B cell (primary cell): ENCODE data around the gene PAX2. TPM values are rescaled to one million over a fixed set of nuclear protein-coding genes. Genes with fewer than 3 reads are reported as not detected.

Source experiments
- ATAC-seq: fragments of 200-7000 bp; cut with Tn5 transposase; one replicate; pipeline ENCODE4 v1.10.0; 2021; ENCODE audit warnings: low read depth, mild to moderate bottlenecking, moderate number of reproducible peaks, moderate library complexity
- CTCF ChIA-PET: fragments of 350-600 bp; sonication (Branson Sonifier 250); formaldehyde crosslinking; loops from one replicate; lab custom pipeline; 2021; ENCODE audit warnings: antibody characterized with exemption, inconsistent platforms; lab: Charles Lee
- POLR2A ChIA-PET: fragments of 350-600 bp; sonication (Branson Sonifier 250); formaldehyde crosslinking; loops from one replicate; lab custom pipeline; 2021; ENCODE audit warnings: antibody characterized with exemption; lab: Charles Lee
- DNase-seq: peaks from one replicate; pipeline ENCODE4 v3.0.0; 2013
- H2AFZ ChIP-seq: 2 replicates; pipeline ENCODE4 v1.6.1; 2012; ENCODE audit warnings: mild to moderate bottlenecking, low read depth, low read length; ENCODE audit not compliant: insufficient read depth, poor library complexity, severe bottlenecking
- H3K27ac ChIP-seq, 2 donors: 1 replicate in 1 of 2; 2 replicates in 1 of 2; pipeline ENCODE4 v1.5.1; 2012 to 2013; ENCODE audit warnings: low read length in 2 of 2, mild to moderate bottlenecking in 2 of 2, moderate library complexity in 1 of 2
- H3K27me3 ChIP-seq, 4 experiments: fragments of 200-600 bp in 1 of 4; sonication (generic) in 1 of 4; replicated peaks in 1 of 4; 1 replicate in 2 of 4; 2 replicates in 2 of 4; pipeline versions ENCODE4 v1.6.1 to v1.7.0; 2013 to 2016; ENCODE audit warnings: low read length in 3 of 4, mild to moderate bottlenecking in 2 of 4, mixed read lengths in 1 of 4, moderate library complexity in 1 of 4; ENCODE audit not compliant: insufficient read depth in 4 of 4, control insufficient read depth in 3 of 4; ENCODE audit errors: control extremely low read depth in 1 of 4
- H3K36me3 ChIP-seq, 2 experiments: replicated peaks in 1 of 2; 1 replicate in 1 of 2; 2 replicates in 1 of 2; pipeline versions ENCODE4 v1.6.1 to v1.7.1; 2013; ENCODE audit warnings: low read length in 1 of 2; ENCODE audit not compliant: insufficient read depth in 2 of 2, control insufficient read depth in 1 of 2; ENCODE audit errors: control extremely low read depth in 1 of 2, extremely low read depth in 1 of 2
- H3K4me1 ChIP-seq, 2 donors: fragments of 200-600 bp in 1 of 2; sonication (generic) in 1 of 2; 1 replicate in 1 of 2; 2 replicates in 1 of 2; pipeline versions ENCODE4 v1.5.1 to v1.6.1; 2013 to 2017; ENCODE audit warnings: low read length in 2 of 2; ENCODE audit not compliant: control insufficient read depth in 2 of 2, insufficient read depth in 2 of 2
- H3K4me2 ChIP-seq: replicated peaks from 2 replicates; pipeline ENCODE3; 2012; ENCODE audit warnings: mild to moderate bottlenecking, low read depth, low read length; ENCODE audit not compliant: poor library complexity, severe bottlenecking
- H3K4me3 ChIP-seq, 5 experiments: fragments of 200-600 bp in 1 of 5; sonication (generic) in 1 of 5; 1 replicate in 3 of 5; 2 replicates in 2 of 5; pipeline versions ENCODE4 v1.5.1 to v1.7.0; 2011 to 2016; ENCODE audit warnings: low read length in 4 of 5, mild to moderate bottlenecking in 4 of 5, low read depth in 2 of 5, control low read depth in 1 of 5, moderate library complexity in 1 of 5; ENCODE audit not compliant: insufficient read depth in 1 of 5; ENCODE audit errors: control extremely low read depth in 1 of 5, extremely low read depth in 1 of 5
- H3K79me2 ChIP-seq: fragments of 200-600 bp; sonication (generic); one replicate; pipeline ENCODE4 v1.6.0; 2016; ENCODE audit warnings: low read length; ENCODE audit not compliant: control insufficient read depth, insufficient read depth
- H3K9ac ChIP-seq: fragments of 200-600 bp; sonication (generic); 2 replicates; pipeline ENCODE4 v1.6.1; 2017; ENCODE audit warnings: mild to moderate bottlenecking, low read length, moderate library complexity
- H3K9me3 ChIP-seq, 3 donors: one replicate each; pipeline versions ENCODE4 v1.6.1 to v1.7.1; 2013; ENCODE audit warnings: low read length in 2 of 3; ENCODE audit not compliant: control insufficient read depth in 2 of 3, insufficient read depth in 1 of 3; ENCODE audit errors: control extremely low read depth in 1 of 3
- H4K20me1 ChIP-seq: 2 replicates; pipeline ENCODE4 v1.6.0; 2012; ENCODE audit warnings: mild to moderate bottlenecking, low read length; ENCODE audit not compliant: insufficient read depth, control insufficient read depth, poor library complexity, severe bottlenecking
- H3K27ac Mint-ChIP-seq: one replicate; pipeline ENCODE4 v1.8.0; 2021; ENCODE audit warnings: mixed read lengths
- H3K27me3 Mint-ChIP-seq: one replicate; pipeline ENCODE4 v1.8.0; 2021; ENCODE audit warnings: mixed read lengths
- H3K4me1 Mint-ChIP-seq: one replicate; pipeline ENCODE4 v1.8.0; 2021; ENCODE audit warnings: mixed read lengths
- H3K4me3 Mint-ChIP-seq: one replicate; pipeline ENCODE4 v1.8.0; 2021; ENCODE audit warnings: mixed read lengths
- H3K9me3 Mint-ChIP-seq: one replicate; pipeline ENCODE4 v1.8.0; 2022; ENCODE audit warnings: mixed read lengths; ENCODE audit not compliant: insufficient read depth
- EZH2 ChIP-seq: IDR thresholded peaks from 2 replicates; pipeline ENCODE4 v1.6.1; 2012; ENCODE audit warnings: borderline replicate concordance, low read depth, mild to moderate bottlenecking, moderate library complexity, low read length; ENCODE audit not compliant: insufficient read depth, poor library complexity, severe bottlenecking
- whole genome bisulfite sequencing: methylation state at CpG from one replicate; pipeline ENCODE4 v1.1.5; 2013; ENCODE audit warnings: missing lambda C conversion rate; ENCODE audit not compliant: insufficient coverage; 5-methylcytosine and 5-hydroxymethylcytosine counted together
- intact Hi-C: fragments of 100-400 bp; cut with micrococcal nuclease; formaldehyde crosslinking; loops from one replicate; pipeline ENCODE4 v1.10.0; 2022
- polyA plus RNA-seq: library from polyadenylated mRNA; depleted of rRNA; stranded (reverse); fragments of >200 nt; gene quantifications from 2 replicates; pipeline ENCODE4 v1.2.3, GENCODE V29; 2012
- total RNA-seq, 2 donors: library from RNA; stranded (reverse); fragments of 120-200 nt in 1 of 2; gene quantifications; 1 replicate in 1 of 2; 2 replicates in 1 of 2; pipeline versions ENCODE4 v1.2.3 to v1.2.4, GENCODE V29; 2013 to 2022
- TF ChIP-seq, protein P1 (sequence below): fragments of 200-600 bp; IDR thresholded peaks from one replicate; pipeline ENCODE4 v1.8.0; 2022; ENCODE audit warnings: antibody characterized with exemption, mild to moderate bottlenecking

The PAX2 gene
- total and polyA plus RNA-seq, 2 donors (not counting 1 experiment from before 2014, with no cell fraction given): 0.12 TPM; not detected in 1

DNA sequence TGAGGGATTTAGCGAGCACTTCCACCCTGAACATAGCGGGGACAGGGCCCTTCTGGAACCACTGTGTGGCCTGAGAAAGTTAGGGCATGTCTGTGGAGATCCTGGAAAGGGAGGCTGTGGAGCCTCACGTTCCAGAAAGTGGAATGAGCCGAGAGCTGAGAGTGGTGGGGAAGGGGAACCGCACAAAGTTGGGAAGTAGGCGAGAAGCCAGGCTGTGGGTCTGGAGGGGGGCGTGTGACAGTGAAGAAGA, 10.4 kb upstream of the PAX2 start:
- H3K4me1 ChIP-seq: peaks cover 40 to 46% of the 10 kb centered on the region in 2 donors
- H2AFZ ChIP-seq: peak overlapping the region; percentile 22
- ATAC-seq: no peak
- H3K9ac ChIP-seq: no peak overlapping the region
- H3K4me2 ChIP-seq: no peak overlapping the region
- no peaks in the 10 kb centered on the region for H3K79me2 ChIP-seq
- intact Hi-C loops: no loop called here
- H3K27ac Mint-ChIP-seq: no peak overlapping the region
- peaks cover 33% of the 10 kb centered on the region for H3K4me1 Mint-ChIP-seq
- TF ChIP-seq, protein P1, sequence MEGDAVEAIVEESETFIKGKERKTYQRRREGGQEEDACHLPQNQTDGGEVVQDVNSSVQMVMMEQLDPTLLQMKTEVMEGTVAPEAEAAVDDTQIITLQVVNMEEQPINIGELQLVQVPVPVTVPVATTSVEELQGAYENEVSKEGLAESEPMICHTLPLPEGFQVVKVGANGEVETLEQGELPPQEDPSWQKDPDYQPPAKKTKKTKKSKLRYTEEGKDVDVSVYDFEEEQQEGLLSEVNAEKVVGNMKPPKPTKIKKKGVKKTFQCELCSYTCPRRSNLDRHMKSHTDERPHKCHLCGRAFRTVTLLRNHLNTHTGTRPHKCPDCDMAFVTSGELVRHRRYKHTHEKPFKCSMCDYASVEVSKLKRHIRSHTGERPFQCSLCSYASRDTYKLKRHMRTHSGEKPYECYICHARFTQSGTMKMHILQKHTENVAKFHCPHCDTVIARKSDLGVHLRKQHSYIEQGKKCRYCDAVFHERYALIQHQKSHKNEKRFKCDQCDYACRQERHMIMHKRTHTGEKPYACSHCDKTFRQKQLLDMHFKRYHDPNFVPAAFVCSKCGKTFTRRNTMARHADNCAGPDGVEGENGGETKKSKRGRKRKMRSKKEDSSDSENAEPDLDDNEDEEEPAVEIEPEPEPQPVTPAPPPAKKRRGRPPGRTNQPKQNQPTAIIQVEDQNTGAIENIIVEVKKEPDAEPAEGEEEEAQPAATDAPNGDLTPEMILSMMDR: no peak
- TF ChIP-seq EZH2: no peak
- H3K4me3 ChIP-seq: no peak overlapping the region
- H3K9me3 ChIP-seq: peaks cover 0 to 35% (median 0%) of the 10 kb centered on the region in 3 donors
- ChIA-PET POLR2A (no interaction called here), CTCF (no interaction called here)
- H3K27ac ChIP-seq: no peak overlapping the region
- DNase-seq: no peak
- WGBS: 40% methylated on average over 7 of the region's 7 CpGs
- H4K20me1 ChIP-seq: no peaks in the 10 kb centered on the region
- no peaks in the 10 kb centered on the region for H3K36me3 ChIP-seq
- H3K4me3 Mint-ChIP-seq: no peak overlapping the region
- peaks cover 77% of the 10 kb centered on the region for H3K27me3 Mint-ChIP-seq
- H3K9me3 Mint-ChIP-seq: no peaks in the 10 kb centered on the region
- H3K27me3 ChIP-seq: peaks cover 0 to 94% (median 53%) of the 10 kb centered on the region in 4 experiments

DNA sequence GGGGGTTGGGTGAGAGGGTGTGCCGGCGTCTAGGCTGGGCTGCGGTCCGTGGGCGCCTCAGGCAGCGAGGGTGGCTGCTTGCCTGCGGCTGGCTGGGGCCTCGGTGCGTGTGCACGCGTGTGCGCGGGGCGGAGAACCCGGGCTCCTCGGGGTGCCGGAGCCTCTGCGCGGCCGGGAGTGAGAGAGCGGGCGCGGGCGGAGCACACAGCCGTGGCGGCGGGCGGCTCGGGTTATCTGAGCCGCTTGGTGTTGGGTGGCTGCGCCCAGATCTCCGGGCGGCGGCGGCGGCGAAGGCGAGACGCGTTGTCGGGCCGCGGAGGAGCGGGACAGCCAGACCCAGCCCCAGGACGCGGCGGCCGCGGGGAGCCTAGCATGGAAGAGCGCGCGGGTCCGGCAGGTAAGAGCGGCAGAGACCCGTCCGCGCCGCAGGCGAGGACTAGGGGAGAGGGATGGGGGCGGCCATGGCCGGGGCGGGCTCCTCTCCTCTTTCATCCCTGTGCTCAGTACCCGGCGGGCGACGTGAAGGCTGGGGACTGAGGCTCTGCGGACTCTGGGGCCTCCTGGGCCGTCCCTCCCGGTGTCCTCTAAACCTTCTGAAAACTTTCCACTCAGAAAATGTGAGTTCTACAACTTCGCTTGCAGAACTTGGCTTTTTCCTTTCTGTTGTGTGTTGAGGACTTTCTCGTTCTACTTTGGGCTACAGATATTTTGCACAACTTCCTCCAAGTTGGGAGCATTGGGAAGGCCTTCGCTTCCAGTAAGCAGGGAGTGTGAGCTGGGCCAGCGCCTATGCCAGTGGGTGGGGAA, 9.8 kb upstream of the PAX2 start:
- Histone ChIP-seq H4K20me1 (no peaks in the 10 kb centered on the region), H2AFZ (peak overlapping the region; percentile 22), H3K4me2 (peak overlapping the region; percentile 28), H3K36me3 (no peaks in the 10 kb centered on the region), H3K27me3 (peaks cover 0 to 94% (median 56%) of the 10 kb centered on the region in 4 experiments), H3K4me3 (no peak overlapping the region), H3K27ac (no peak overlapping the region), H3K4me1 (peaks cover 38 to 44% of the 10 kb centered on the region in 2 donors), H3K79me2 (no peaks in the 10 kb centered on the region), H3K9ac (no peak overlapping the region), H3K9me3 (peaks cover 0 to 39% (median 0%) of the 10 kb centered on the region in 3 donors)
- Mint-ChIP-seq H3K4me1 (peaks cover 32% of the 10 kb centered on the region), H3K9me3 (no peaks in the 10 kb centered on the region), H3K27ac (no peak overlapping the region), H3K27me3 (peaks cover 78% of the 10 kb centered on the region), H3K4me3 (no peak overlapping the region)
- CTCF ChIA-PET: no interaction called here
- POLR2A ChIA-PET: no interaction called here
- intact Hi-C loops: no loop called here
- WGBS: 10% methylated on average over 65 of the region's 73 CpGs
- ATAC-seq (no peak), DNase-seq (no peak)
- TF ChIP-seq EZH2: no peak
- TF ChIP-seq, protein P1: no peak
